Measurements from ENCODE around the gene CTSD. TPM values are rescaled to one million over a fixed set of nuclear protein-coding genes. Genes with fewer than 3 reads are reported as not detected.

CTSD gene
- total RNA-seq, 1 experiment from 2014 or later, result 199 TPM

- ChIA-PET CTCF (interaction anchor here (0.7 to 1.5 kb wide), 11 partner anchors 9 to 355 kb away, joined by 3 to 17 read pairs (median 6); no protein-coding TSS in a partner anchor), POLR2A (interaction anchor here (0.6 kb wide), 1 partner anchor 10 kb away, joined by 4 read pairs; no protein-coding TSS in a partner anchor)
- Mint-ChIP-seq H3K27ac (no peak overlapping the region), H3K4me1 (no peaks in the 10 kb centered on the region), H3K27me3 (ENCODE audit: low read depth) (peaks cover 27% of the 10 kb centered on the region), H3K9me3 (no peaks in the 10 kb centered on the region), H3K4me3 (no peak overlapping the region), H3K36me3 (no peaks in the 10 kb centered on the region)
- ATAC-seq (no peak), DNase-seq (ENCODE audit: low spot score) (no peak)
- no peak for TF ChIP-seq FOXK1 (CRISPR knock-in tag; IDR thresholded peaks at IDR 0.05)
- TF ChIP-seq ZNF121 (CRISPR knock-in tag; IDR thresholded peaks at IDR 0.05), result no peak
- TF ChIP-seq, protein P1, sequence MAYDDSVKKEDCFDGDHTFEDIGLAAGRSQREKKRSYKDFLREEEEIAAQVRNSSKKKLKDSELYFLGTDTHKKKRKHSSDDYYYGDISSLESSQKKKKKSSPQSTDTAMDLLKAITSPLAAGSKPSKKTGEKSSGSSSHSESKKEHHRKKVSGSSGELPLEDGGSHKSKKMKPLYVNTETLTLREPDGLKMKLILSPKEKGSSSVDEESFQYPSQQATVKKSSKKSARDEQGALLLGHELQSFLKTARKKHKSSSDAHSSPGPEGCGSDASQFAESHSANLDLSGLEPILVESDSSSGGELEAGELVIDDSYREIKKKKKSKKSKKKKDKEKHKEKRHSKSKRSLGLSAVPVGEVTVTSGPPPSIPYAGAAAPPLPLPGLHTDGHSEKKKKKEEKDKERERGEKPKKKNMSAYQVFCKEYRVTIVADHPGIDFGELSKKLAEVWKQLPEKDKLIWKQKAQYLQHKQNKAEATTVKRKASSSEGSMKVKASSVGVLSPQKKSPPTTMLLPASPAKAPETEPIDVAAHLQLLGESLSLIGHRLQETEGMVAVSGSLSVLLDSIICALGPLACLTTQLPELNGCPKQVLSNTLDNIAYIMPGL (CRISPR knock-in tag; IDR thresholded peaks at IDR 0.05), result no peak
- TF ChIP-seq ESRRA (CRISPR knock-in tag; IDR thresholded peaks at IDR 0.05; ENCODE audit: borderline replicate concordance), result no peak
- TF ChIP-seq, protein P2, sequence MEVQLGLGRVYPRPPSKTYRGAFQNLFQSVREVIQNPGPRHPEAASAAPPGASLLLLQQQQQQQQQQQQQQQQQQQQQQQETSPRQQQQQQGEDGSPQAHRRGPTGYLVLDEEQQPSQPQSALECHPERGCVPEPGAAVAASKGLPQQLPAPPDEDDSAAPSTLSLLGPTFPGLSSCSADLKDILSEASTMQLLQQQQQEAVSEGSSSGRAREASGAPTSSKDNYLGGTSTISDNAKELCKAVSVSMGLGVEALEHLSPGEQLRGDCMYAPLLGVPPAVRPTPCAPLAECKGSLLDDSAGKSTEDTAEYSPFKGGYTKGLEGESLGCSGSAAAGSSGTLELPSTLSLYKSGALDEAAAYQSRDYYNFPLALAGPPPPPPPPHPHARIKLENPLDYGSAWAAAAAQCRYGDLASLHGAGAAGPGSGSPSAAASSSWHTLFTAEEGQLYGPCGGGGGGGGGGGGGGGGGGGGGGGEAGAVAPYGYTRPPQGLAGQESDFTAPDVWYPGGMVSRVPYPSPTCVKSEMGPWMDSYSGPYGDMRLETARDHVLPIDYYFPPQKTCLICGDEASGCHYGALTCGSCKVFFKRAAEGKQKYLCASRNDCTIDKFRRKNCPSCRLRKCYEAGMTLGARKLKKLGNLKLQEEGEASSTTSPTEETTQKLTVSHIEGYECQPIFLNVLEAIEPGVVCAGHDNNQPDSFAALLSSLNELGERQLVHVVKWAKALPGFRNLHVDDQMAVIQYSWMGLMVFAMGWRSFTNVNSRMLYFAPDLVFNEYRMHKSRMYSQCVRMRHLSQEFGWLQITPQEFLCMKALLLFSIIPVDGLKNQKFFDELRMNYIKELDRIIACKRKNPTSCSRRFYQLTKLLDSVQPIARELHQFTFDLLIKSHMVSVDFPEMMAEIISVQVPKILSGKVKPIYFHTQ (CRISPR knock-in tag; IDR thresholded peaks at IDR 0.05), result no peak
- TF ChIP-seq, protein P3, sequence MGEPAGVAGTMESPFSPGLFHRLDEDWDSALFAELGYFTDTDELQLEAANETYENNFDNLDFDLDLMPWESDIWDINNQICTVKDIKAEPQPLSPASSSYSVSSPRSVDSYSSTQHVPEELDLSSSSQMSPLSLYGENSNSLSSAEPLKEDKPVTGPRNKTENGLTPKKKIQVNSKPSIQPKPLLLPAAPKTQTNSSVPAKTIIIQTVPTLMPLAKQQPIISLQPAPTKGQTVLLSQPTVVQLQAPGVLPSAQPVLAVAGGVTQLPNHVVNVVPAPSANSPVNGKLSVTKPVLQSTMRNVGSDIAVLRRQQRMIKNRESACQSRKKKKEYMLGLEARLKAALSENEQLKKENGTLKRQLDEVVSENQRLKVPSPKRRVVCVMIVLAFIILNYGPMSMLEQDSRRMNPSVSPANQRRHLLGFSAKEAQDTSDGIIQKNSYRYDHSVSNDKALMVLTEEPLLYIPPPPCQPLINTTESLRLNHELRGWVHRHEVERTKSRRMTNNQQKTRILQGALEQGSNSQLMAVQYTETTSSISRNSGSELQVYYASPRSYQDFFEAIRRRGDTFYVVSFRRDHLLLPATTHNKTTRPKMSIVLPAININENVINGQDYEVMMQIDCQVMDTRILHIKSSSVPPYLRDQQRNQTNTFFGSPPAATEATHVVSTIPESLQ (CRISPR knock-in tag; IDR thresholded peaks at IDR 0.05), result no peak
- TF ChIP-seq, protein P4, sequence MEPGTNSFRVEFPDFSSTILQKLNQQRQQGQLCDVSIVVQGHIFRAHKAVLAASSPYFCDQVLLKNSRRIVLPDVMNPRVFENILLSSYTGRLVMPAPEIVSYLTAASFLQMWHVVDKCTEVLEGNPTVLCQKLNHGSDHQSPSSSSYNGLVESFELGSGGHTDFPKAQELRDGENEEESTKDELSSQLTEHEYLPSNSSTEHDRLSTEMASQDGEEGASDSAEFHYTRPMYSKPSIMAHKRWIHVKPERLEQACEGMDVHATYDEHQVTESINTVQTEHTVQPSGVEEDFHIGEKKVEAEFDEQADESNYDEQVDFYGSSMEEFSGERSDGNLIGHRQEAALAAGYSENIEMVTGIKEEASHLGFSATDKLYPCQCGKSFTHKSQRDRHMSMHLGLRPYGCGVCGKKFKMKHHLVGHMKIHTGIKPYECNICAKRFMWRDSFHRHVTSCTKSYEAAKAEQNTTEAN (CRISPR knock-in tag; IDR thresholded peaks at IDR 0.05), result no peak
- TF ChIP-seq NR1H2 (CRISPR knock-in tag; IDR thresholded peaks at IDR 0.05), result no peak
- no peak for TF ChIP-seq SP1 (CRISPR knock-in tag; conservative IDR thresholded peaks at IDR 0.05)
- TF ChIP-seq GABPB1 (CRISPR knock-in tag; IDR thresholded peaks at IDR 0.05), result no peak
- TF ChIP-seq GTF2I (CRISPR knock-in tag; conservative IDR thresholded peaks at IDR 0.05), result no peak
- TF ChIP-seq USF2 (CRISPR knock-in tag; IDR thresholded peaks at IDR 0.05), result no peak
- no peak for TF ChIP-seq FOXJ3 (CRISPR knock-in tag; IDR thresholded peaks at IDR 0.05; ENCODE audit: borderline replicate concordance)
- TF ChIP-seq CDX4 (CRISPR knock-in tag; IDR thresholded peaks at IDR 0.05; ENCODE audit: borderline replicate concordance), result no peak
- TF ChIP-seq, protein P5, sequence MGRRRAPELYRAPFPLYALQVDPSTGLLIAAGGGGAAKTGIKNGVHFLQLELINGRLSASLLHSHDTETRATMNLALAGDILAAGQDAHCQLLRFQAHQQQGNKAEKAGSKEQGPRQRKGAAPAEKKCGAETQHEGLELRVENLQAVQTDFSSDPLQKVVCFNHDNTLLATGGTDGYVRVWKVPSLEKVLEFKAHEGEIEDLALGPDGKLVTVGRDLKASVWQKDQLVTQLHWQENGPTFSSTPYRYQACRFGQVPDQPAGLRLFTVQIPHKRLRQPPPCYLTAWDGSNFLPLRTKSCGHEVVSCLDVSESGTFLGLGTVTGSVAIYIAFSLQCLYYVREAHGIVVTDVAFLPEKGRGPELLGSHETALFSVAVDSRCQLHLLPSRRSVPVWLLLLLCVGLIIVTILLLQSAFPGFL (CRISPR knock-in tag; IDR thresholded peaks at IDR 0.05; ENCODE audit: borderline replicate concordance), result no peak
- TF ChIP-seq ERG (CRISPR knock-in tag; IDR thresholded peaks at IDR 0.05), result no peak
- no peak for TF ChIP-seq SOX15 (CRISPR knock-in tag; IDR thresholded peaks at IDR 0.05)
- no peak for TF ChIP-seq OVOL2 (CRISPR knock-in tag; IDR thresholded peaks at IDR 0.05; ENCODE audit: borderline replicate concordance)
- no peak for TF ChIP-seq IRF2 (CRISPR knock-in tag; IDR thresholded peaks at IDR 0.05; ENCODE audit: borderline replicate concordance, low read depth)
Measured at GRCh38 chr11:1797391-1798125, 33.8 kb upstream of the CTSD start.
